Trophoblast cell (in vitro differentiated cells and primary cell): ENCODE data around the gene IAPP.

ENCODE experiments used
- DNase-seq, 2 donors: peaks; one replicate each; pipeline ENCODE4 v3.0.0-alpha.2; 2016
- H2AFZ ChIP-seq: 2 replicates; pipeline ENCODE4 v1.6.1; 2013; ENCODE audit warnings: low read length, moderate library complexity, mild to moderate bottlenecking; ENCODE audit not compliant: insufficient read depth, poor library complexity
- H2AK5ac ChIP-seq: 2 replicates; pipeline ENCODE4 v1.6.1; 2013; ENCODE audit warnings: mild to moderate bottlenecking, low read length
- H2BK120ac ChIP-seq: 2 replicates; pipeline ENCODE4 v1.6.1; 2013; ENCODE audit warnings: low read length, mild to moderate bottlenecking, moderate library complexity; ENCODE audit not compliant: insufficient read depth, poor library complexity
- H2BK12ac ChIP-seq: 2 replicates; pipeline ENCODE4 v1.6.1; 2013; ENCODE audit warnings: mild to moderate bottlenecking, low read length, moderate library complexity
- H2BK5ac ChIP-seq: 2 replicates; pipeline ENCODE4 v1.6.1; 2013; ENCODE audit warnings: low read length, low read depth, moderate library complexity, mild to moderate bottlenecking; ENCODE audit not compliant: poor library complexity
- H3K14ac ChIP-seq: 2 replicates; pipeline ENCODE4 v1.6.1; 2013; ENCODE audit warnings: mild to moderate bottlenecking, low read length
- H3K18ac ChIP-seq: 2 replicates; pipeline ENCODE4 v1.6.1; 2013; ENCODE audit warnings: mild to moderate bottlenecking, low read length
- H3K23ac ChIP-seq: 2 replicates; pipeline ENCODE4 v1.6.1; 2013; ENCODE audit warnings: low read length
- H3K27ac ChIP-seq: 2 replicates; pipeline ENCODE4 v1.5.1; 2013; ENCODE audit warnings: low read depth, mild to moderate bottlenecking, inconsistent platforms, low read length, moderate library complexity
- H3K27me3 ChIP-seq: 2 replicates; pipeline ENCODE4 v1.6.1; 2013; ENCODE audit warnings: inconsistent platforms, mild to moderate bottlenecking, low read length, moderate library complexity; ENCODE audit not compliant: insufficient read depth
- H3K36me3 ChIP-seq, 2 experiments: 1 replicate in 1 of 2; 2 replicates in 1 of 2; pipeline ENCODE4 v1.6.1; 2013; ENCODE audit warnings: low read length in 2 of 2, mild to moderate bottlenecking in 2 of 2, moderate library complexity in 1 of 2; ENCODE audit not compliant: insufficient read depth in 2 of 2, control insufficient read depth in 1 of 2
- H3K4ac ChIP-seq: 2 replicates; pipeline ENCODE4 v1.6.1; 2013; ENCODE audit warnings: low read depth, mild to moderate bottlenecking, low read length, moderate library complexity
- H3K4me1 ChIP-seq, 2 experiments: 1 replicate in 1 of 2; 2 replicates in 1 of 2; pipeline ENCODE4 v1.6.1; 2013; ENCODE audit warnings: low read length in 2 of 2, mild to moderate bottlenecking in 2 of 2, moderate library complexity in 1 of 2; ENCODE audit not compliant: insufficient read depth in 2 of 2, control insufficient read depth in 1 of 2
- H3K4me2 ChIP-seq: 2 replicates; pipeline ENCODE4 v1.6.1; 2013; ENCODE audit warnings: inconsistent platforms, mild to moderate bottlenecking, low read length, moderate library complexity
- H3K4me3 ChIP-seq: 2 replicates; pipeline ENCODE4 v1.5.1; 2013; ENCODE audit warnings: mild to moderate bottlenecking, low read depth, low read length, inconsistent platforms
- H3K79me1 ChIP-seq: one replicate; pipeline ENCODE4 v1.6.1; 2013; ENCODE audit warnings: low read length
- H3K79me2 ChIP-seq: 2 replicates; pipeline ENCODE4 v1.6.1; 2013; ENCODE audit warnings: low read length, mild to moderate bottlenecking; ENCODE audit not compliant: control insufficient read depth, insufficient read depth, poor library complexity
- H3K9ac ChIP-seq: 2 replicates; pipeline ENCODE4 v1.6.1; 2013; ENCODE audit warnings: mild to moderate bottlenecking, low read length
- H3K9me3 ChIP-seq: 2 replicates; pipeline ENCODE4 v1.6.1; 2013; ENCODE audit warnings: low read depth, mild to moderate bottlenecking, control low read depth, inconsistent platforms, low read length; ENCODE audit not compliant: insufficient read depth
- H4K12ac ChIP-seq: 2 replicates; pipeline ENCODE4 v1.6.1; 2013; ENCODE audit warnings: low read depth, mild to moderate bottlenecking, low read length, moderate library complexity
- H4K8ac ChIP-seq: 2 replicates; pipeline ENCODE4 v1.6.1; 2013; ENCODE audit warnings: low read depth, mild to moderate bottlenecking, low read length, moderate library complexity
- H4K91ac ChIP-seq: one replicate; pipeline ENCODE4 v1.6.1; 2013; ENCODE audit warnings: low read depth, mild to moderate bottlenecking, low read length, moderate library complexity
- WGBS: extraction: QIAGEN DNeasy Blood & Tissue Kit; methylation state at CpG from one replicate; pipeline ENCODE4 v1.1.7; 2013; ENCODE audit warnings: missing lambda C conversion rate; ENCODE audit not compliant: insufficient read length, insufficient coverage; ENCODE audit errors: extremely low coverage; 5-methylcytosine and 5-hydroxymethylcytosine counted together

Gene IAPP

DNA sequence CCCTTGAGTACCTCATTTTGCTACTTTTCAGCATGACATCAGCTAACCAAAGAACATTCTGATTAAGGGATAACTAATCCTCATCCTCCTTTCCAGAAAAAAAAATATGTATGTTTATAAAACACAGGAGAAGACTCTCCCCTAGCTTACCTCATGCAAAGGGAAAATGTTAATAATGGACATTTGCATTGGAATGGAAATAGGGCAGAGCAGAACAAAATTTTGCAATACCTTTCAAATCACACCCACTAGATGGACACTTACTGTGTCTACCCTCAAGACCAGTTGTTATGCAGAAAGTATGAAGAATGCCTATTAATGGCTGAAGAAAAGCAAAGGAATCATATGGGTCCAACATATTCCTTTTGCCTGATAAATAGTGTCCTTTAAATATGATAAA, 29.1 kb upstream of the IAPP start:
- Histone ChIP-seq H3K4me2 (no peak overlapping the region), H3K14ac (no peak overlapping the region), H3K23ac (no peak overlapping the region), H3K18ac (no peak overlapping the region), H3K4ac (no peak overlapping the region), H2BK5ac (no peak overlapping the region), H3K27ac (no peak overlapping the region), H3K36me3 (no peaks in the 10 kb centered on the region), H3K4me1 (no peaks in the 10 kb centered on the region), H4K8ac (no peak overlapping the region), H2AK5ac (no peak overlapping the region), H2BK120ac (no peak overlapping the region), H3K79me2 (no peaks in the 10 kb centered on the region), H3K27me3 (no peaks in the 10 kb centered on the region), H3K9ac (no peak overlapping the region), H3K4me3 (no peak overlapping the region), H2BK12ac (no peak overlapping the region), H3K9me3 (no peaks in the 10 kb centered on the region), H4K12ac (no peak overlapping the region), H2AFZ (no peak overlapping the region), H3K79me1 (no peaks in the 10 kb centered on the region), H4K91ac (no peak overlapping the region)
- no peak for DNase-seq

DNA sequence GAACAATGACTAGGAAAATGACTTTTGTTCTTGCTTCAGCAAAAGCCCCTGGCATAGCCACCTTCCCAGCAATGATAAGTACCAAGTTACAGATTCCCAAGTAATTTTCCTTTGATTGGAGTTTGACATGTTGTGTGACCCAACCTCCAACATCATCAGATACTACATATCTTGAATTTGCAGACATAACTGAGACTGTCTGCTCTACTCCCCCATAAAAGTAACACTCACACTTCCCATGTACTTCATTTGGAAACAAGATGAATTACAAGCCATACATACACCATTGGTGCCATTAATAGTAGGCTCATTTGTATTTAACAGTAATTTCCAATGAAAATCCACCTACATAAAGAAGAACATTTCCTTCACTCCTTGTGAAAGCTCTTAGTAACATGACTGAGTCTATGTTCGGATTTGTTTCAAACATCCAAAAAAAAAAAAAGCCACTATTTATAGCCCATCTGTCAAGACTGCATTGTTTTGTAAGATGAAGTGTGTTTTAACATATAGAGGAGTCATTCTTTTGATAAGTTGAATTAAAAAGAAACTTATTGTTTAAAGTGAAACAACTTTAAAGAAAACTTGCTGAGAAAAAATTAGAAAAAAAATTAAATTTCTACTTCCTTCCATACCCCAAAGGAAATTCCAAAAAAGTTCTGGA, 26.0 kb upstream of the IAPP start:
- WGBS: no CpG with 5 or more reads among the region's 1 CpG
- no peak overlapping the region for H2AK5ac ChIP-seq
- no peak overlapping the region for H3K14ac ChIP-seq

DNA sequence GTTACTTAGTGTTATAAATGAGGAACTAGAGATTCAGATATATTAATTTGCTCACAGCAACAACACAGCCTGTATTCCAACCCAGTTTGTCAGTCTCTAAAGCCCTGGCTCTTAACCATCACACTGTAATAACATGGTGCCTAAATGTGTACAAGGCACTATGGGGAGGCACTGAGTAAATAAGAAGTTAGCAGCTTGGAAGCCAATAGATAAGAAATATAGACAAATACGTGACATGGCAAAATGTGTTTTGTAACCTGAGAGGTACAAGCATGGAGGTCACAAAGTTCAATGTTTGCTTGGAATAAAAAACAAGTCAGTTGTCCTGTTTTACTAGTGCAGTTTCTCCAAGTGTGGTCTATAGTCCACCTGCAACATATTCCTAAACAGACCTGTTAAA, 21.7 kb upstream of the IAPP start:
- Histone ChIP-seq H3K9me3 (no peaks in the 10 kb centered on the region), H3K79me1 (no peaks in the 10 kb centered on the region), H3K4me2 (no peak overlapping the region), H3K4ac (no peak overlapping the region), H3K18ac (no peak overlapping the region), H3K27ac (no peak overlapping the region), H3K9ac (no peak overlapping the region), H2AFZ (no peak overlapping the region), H4K8ac (no peak overlapping the region), H2AK5ac (no peak overlapping the region), H3K14ac (no peak overlapping the region), H4K91ac (no peak overlapping the region), H3K79me2 (no peaks in the 10 kb centered on the region), H2BK12ac (no peak overlapping the region), H2BK120ac (no peak overlapping the region), H4K12ac (no peak overlapping the region), H3K4me3 (no peak overlapping the region), H3K4me1 (no peaks in the 10 kb centered on the region), H3K27me3 (no peaks in the 10 kb centered on the region), H2BK5ac (no peak overlapping the region), H3K23ac (no peak overlapping the region), H3K36me3 (no peaks in the 10 kb centered on the region)
- no CpG with 5 or more reads among the region's 1 CpG for WGBS
- DNase-seq: no peak

More for the DNA sequence above, 26.0 kb upstream of the IAPP start:
- H3K23ac ChIP-seq: no peak overlapping the region
- H3K27ac ChIP-seq: no peak overlapping the region
- no peak overlapping the region for H3K4ac ChIP-seq
- H3K4me1 ChIP-seq: no peaks in the 10 kb centered on the region
- no peak overlapping the region for H3K9ac ChIP-seq
- H3K18ac ChIP-seq: no peak overlapping the region
- H2BK12ac ChIP-seq: no peak overlapping the region
- no peak overlapping the region for H4K91ac ChIP-seq
- H3K36me3 ChIP-seq: no peaks in the 10 kb centered on the region
- no peaks in the 10 kb centered on the region for H3K9me3 ChIP-seq
- no peak overlapping the region for H2BK5ac ChIP-seq
- no peaks in the 10 kb centered on the region for H3K27me3 ChIP-seq
- H2AFZ ChIP-seq: no peak overlapping the region
- no peak overlapping the region for H2BK120ac ChIP-seq
- no peak for DNase-seq
- no peaks in the 10 kb centered on the region for H3K79me1 ChIP-seq
- H4K8ac ChIP-seq: no peak overlapping the region
- H3K79me2 ChIP-seq: no peaks in the 10 kb centered on the region
- H4K12ac ChIP-seq: no peak overlapping the region
- no peak overlapping the region for H3K4me2 ChIP-seq
- H3K4me3 ChIP-seq: no peak overlapping the region

DNA sequence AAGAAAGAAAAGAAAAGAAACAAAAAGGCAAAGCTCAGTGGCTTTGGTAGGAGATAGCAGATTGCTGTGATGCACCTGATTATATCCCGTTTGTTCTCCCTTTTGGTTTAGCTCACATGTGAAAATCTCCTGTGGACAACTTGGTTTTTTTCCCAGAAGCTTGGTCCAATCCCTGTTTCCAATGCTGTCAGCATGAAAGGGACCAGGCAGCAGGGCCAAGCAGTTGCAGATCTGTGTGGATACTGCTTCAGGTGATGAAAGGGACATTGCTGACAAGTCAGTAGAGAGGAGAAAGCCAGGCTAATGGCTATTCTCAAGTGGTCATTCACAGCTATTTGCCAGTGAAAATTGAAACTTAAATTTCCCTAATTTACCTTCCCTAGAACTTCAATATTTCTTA, 19.2 kb upstream of the IAPP start:
- Histone ChIP-seq H3K23ac (no peak overlapping the region), H2AK5ac (no peak overlapping the region), H3K79me2 (no peaks in the 10 kb centered on the region), H3K9me3 (no peaks in the 10 kb centered on the region), H3K18ac (no peak overlapping the region), H3K9ac (peak overlapping the region; percentile 65), H2BK5ac (no peak overlapping the region), H4K8ac (no peak overlapping the region), H3K4me2 (no peak overlapping the region), H3K4ac (no peak overlapping the region), H3K4me3 (no peak overlapping the region), H2AFZ (no peak overlapping the region), H3K79me1 (no peaks in the 10 kb centered on the region), H2BK12ac (no peak overlapping the region), H4K91ac (no peak overlapping the region), H3K27me3 (no peaks in the 10 kb centered on the region), H4K12ac (no peak overlapping the region), H3K36me3 (no peaks in the 10 kb centered on the region), H3K4me1 (no peaks in the 10 kb centered on the region), H3K27ac (no peak overlapping the region), H3K14ac (no peak overlapping the region), H2BK120ac (no peak overlapping the region)
- no CpG with 5 or more reads among the region's 1 CpG for WGBS
- no peak for DNase-seq
